Activated naive CD8-positive, alpha-beta T cell treated with anti-CD3 and anti-CD28 coated beads, Interleukin-2, amount 50 U/mL, for 24 hours (primary cell): ENCODE measurements around the gene PRELID3B.

Experiments
- ATAC-seq: fragments of 150-1000 bp; cut with Tn5 transposase; one replicate; pipeline ENCODE4 v1.10.0; 2021
- DNase-seq: peaks from one replicate; pipeline ENCODE4 v3.0.0; 2021
- H3K27ac Mint-ChIP-seq: one replicate; pipeline ENCODE4 v1.8.0; 2021; ENCODE audit warnings: mild to moderate bottlenecking, mixed read lengths
- H3K27me3 Mint-ChIP-seq: one replicate; pipeline ENCODE4 v1.8.0; 2021; ENCODE audit warnings: mixed read lengths
- H3K36me3 Mint-ChIP-seq: one replicate; pipeline ENCODE4 v1.8.0; 2021; ENCODE audit warnings: low read depth, mixed read lengths
- H3K4me1 Mint-ChIP-seq: one replicate; pipeline ENCODE4 v1.8.0; 2021; ENCODE audit warnings: mixed read lengths
- H3K4me3 Mint-ChIP-seq: one replicate; pipeline ENCODE4 v1.8.0; 2021; ENCODE audit warnings: mild to moderate bottlenecking, moderate library complexity, mixed read lengths
- H3K9me3 Mint-ChIP-seq: one replicate; pipeline ENCODE4 v1.8.0; 2021; ENCODE audit warnings: mixed read lengths

PRELID3B gene

DNA sequence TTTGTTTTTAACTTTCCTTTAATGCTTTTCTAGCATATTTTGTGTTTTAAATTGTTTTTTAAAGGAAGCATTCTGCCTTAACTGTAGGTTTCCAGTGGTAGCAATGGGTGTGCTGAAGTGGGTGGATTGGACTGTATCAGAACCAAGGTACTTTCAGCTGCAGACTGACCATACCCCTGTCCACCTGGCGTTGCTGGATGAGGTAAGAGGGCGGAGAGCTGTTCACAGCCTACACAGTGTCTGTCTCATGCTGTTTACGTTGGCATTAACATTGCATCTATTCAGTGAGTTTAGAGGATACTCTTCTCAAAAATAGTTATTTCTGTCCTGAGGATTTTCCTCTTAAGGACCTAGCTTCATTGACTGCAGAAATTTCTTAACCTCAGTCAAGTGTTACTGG, 49.7 kb downstream of the PRELID3B start:
- DNase-seq, result no peak

DNA sequence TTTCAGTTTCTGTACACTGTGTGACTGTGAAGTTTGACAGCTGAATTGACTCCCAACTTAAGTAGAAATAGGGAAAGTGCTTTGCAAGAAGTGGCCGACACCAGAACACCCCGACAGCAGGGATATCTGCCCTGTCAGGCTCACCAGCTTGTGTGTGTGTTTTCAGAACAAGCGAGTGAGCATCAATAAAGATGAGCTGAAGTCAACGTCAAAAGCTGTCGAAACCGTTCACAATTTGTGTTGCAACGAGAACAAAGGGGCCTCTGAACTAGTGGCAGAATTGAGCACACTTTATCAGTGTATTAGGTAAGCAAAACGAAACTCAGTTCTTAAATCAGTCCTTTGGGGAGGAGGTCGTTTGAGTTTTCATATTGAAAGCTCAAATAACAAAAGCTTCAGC, 50.9 kb downstream of the PRELID3B start:
- peaks cover 77% of the 10 kb centered on the region for H3K36me3 Mint-ChIP-seq
- no peak for DNase-seq
- H3K27ac Mint-ChIP-seq, result no peak overlapping the region
- H3K4me3 Mint-ChIP-seq, result no peak overlapping the region
- no peaks in the 10 kb centered on the region for H3K9me3 Mint-ChIP-seq
- ATAC-seq, result no peak
- H3K27me3 Mint-ChIP-seq, result no peaks in the 10 kb centered on the region
- H3K4me1 Mint-ChIP-seq, result peaks cover 2% of the 10 kb centered on the region

More for the DNA sequence above, 49.7 kb downstream of the PRELID3B start:
- Mint-ChIP-seq H3K36me3 (peaks cover 75% of the 10 kb centered on the region), H3K27ac (no peak overlapping the region), H3K4me1 (no peaks in the 10 kb centered on the region), H3K9me3 (no peaks in the 10 kb centered on the region), H3K4me3 (no peak overlapping the region), H3K27me3 (no peaks in the 10 kb centered on the region)
- ATAC-seq, result no peak

DNA sequence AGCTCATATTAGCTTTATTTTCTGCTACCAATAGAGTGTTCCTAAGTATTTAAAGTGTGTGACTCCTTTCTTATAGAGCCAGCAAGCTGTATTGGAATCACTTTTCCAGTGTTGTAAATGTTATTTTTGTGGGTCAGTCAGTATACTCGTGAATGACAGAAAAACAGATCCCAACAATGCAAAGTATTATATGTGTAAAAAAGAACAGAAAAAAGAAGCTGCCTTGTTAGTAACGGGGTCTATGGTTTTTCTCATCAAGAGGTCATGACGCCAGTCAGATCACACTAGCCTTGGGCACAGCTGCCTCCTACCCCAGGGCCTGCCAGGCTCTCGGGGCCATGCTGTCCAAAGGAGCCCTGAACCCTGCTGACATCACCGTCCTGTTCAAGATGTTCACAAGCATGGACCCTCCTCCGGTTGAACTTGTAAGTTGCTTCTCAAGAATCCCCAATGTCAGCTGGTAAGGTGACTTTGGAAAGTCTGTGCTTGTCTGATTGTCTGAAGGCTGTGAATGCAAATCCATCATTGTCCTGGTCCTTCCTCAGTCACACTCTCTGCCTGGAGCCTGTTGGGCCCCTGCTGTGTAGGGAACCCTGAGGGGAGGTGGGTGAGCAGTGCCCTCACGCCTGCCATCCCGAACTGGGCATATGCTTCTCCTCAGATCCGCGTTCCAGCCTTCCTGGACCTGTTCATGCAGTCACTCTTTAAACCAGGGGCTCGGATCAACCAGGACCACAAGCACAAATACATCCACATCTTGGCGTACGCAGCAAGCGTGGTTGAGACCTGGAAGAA, 51.7 kb downstream of the PRELID3B start:
- Mint-ChIP-seq H3K27me3 (no peaks in the 10 kb centered on the region), H3K27ac (no peak overlapping the region), H3K4me1 (peaks cover 7% of the 10 kb centered on the region), H3K9me3 (no peaks in the 10 kb centered on the region), H3K36me3 (peaks cover 75% of the 10 kb centered on the region), H3K4me3 (no peak overlapping the region)
- ATAC-seq (no peak), DNase-seq (no peak)

DNA sequence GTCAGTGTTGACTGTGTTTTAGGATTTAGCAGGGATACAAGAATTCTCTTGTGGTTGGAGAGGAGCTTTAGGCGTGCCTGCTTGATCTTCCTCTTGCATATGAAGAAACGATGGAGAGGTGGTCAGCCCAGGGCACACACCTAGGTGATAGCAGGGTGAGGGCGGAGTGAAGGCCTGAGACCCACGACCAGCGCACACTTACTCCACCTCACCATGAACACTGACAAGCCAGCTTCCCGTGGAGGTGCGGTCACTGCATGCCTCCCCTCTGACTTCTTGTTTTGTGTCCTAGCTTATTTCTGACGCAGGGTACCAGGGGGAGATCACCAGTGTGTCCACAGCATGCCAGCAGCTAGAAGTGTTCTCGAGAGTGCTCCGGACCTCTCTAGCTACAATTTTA, 53.4 kb downstream of the PRELID3B start:
- no peak for DNase-seq
- peaks cover 15% of the 10 kb centered on the region for H3K4me1 Mint-ChIP-seq
- H3K27me3 Mint-ChIP-seq, result no peaks in the 10 kb centered on the region
- no peak overlapping the region for H3K4me3 Mint-ChIP-seq
- no peak overlapping the region for H3K27ac Mint-ChIP-seq
- peaks cover 66% of the 10 kb centered on the region for H3K36me3 Mint-ChIP-seq
- H3K9me3 Mint-ChIP-seq, result no peaks in the 10 kb centered on the region
- ATAC-seq, result no peak

DNA sequence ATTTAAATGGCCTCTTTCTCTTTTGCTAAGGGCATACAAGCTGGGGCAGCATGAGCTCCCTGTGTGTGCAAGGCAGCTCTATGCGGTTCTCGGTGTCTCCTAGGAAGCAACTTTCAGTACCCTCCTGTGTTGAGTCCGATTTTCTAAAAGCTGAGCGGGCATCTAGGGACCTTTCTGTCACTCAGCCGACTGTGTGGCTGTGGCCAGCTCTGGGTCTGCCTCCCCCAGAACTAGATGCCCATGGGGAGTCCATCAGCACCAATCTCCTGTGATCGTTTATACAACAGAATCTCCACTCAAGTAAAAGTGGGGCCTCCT, 54.1 kb downstream of the PRELID3B start:
- DNase-seq (no peak), ATAC-seq (no peak)
- H3K4me1 Mint-ChIP-seq, result peaks cover 21% of the 10 kb centered on the region
- no peaks in the 10 kb centered on the region for H3K27me3 Mint-ChIP-seq
- H3K27ac Mint-ChIP-seq, result peak overlapping the region; percentile 13
- peaks cover 68% of the 10 kb centered on the region for H3K36me3 Mint-ChIP-seq
- H3K4me3 Mint-ChIP-seq, result no peak overlapping the region
- H3K9me3 Mint-ChIP-seq, result no peaks in the 10 kb centered on the region

DNA sequence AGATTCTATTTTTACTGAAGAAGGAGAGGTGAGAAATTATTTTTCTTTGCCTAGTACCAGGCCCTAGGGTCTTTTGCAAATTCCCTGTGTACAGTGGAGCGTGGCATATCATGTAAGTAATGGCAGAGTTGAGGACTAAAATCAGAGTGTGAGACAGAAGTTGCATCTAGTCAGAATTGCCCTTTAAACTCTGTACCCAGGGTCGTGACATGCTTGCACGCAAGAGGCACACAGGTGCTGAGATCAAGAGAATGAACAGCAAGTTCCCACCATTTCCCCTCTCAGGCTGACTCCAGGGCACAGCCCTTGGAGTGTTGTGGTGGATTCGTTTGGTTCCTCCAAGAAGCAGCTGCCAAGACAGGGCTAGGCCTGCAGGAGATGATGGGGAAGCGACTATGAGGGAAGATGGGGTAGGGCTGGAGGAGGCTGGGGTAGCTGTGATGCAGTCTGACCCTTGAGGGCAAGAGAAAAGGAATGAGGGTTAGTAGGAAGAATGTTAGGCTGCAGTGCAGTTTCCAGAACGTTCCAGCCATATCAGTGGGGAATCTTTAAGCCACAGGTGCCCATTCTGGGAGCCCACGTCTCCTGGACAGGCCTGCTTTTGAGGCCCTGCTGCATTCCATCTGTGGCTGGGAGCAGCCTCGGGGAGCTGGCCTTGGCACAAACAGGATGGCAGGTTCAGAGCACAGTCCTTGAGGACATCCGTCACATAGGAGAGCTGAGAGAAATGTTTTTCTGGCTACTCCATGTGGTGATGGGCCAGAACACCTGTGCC, 54.6 kb downstream of the PRELID3B start:
- Mint-ChIP-seq H3K4me3 (no peak overlapping the region), H3K27me3 (no peaks in the 10 kb centered on the region), H3K9me3 (no peaks in the 10 kb centered on the region), H3K4me1 (peaks cover 25% of the 10 kb centered on the region), H3K36me3 (peaks cover 66% of the 10 kb centered on the region), H3K27ac (no peak overlapping the region)
- DNase-seq (no peak), ATAC-seq (no peak)

DNA sequence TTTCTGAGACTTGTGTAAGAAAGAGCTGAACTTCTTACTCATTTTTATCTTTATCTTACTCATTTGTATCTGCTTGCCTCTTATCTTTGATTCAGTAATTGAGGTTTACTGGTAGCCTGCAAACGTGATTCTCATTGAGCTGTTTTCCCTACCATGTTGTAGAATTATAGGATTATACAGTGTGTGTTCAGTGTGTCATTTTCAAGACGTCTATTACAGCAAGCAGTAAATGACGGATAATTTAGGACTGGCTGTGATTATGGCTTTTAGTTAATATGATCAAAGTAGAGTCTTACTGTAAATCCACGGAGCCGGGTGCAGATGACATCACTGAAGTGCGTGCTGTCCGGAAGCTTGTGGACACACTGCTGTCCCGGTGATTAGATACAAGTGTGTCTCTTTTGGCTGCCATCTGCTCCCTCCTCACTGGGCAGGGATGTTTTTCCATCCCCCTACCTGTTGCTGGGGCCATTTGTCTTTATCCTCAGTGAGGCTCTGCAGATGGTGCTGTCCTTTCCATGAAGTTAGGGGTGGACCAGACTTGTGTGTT, 55.5 kb downstream of the PRELID3B start:
- no peaks in the 10 kb centered on the region for H3K27me3 Mint-ChIP-seq
- ATAC-seq, result no peak
- H3K9me3 Mint-ChIP-seq, result no peaks in the 10 kb centered on the region
- H3K27ac Mint-ChIP-seq, result no peak overlapping the region
- H3K4me1 Mint-ChIP-seq, result peaks cover 33% of the 10 kb centered on the region
- DNase-seq, result no peak
- H3K36me3 Mint-ChIP-seq, result peaks cover 65% of the 10 kb centered on the region
- H3K4me3 Mint-ChIP-seq, result no peak overlapping the region

DNA sequence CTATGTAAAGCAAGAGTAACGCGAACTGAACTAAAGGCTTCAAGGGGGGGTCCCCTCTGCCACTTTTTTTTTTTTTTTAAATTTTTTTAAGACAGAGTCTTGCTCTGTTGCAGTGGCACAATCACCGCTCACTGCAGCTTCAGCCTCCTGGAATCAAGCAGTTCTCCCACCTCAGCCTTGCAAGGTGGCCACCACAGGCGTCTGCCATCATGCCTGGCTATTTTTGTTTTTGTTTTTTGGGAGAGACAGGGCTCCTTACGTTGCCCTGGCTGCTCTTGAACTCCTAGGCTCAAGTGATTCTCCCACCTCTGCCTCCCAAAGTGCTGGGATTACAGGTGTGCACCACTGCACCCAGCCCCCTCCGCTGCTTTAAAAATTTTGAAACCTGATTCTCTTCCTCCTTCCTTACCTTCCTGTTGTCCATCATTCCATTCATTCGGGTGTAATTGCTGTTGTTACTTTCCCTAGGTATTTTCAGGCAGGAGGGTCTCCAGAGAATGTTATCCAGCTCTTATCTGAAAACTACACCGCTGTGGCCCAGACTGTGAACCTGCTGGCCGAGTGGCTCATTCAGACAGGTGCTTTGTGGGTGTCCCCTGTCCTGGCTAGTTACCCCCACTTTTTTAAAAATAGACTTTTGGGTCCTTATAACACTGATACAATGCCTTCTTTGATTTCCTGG, 56.2 kb downstream of the PRELID3B start:
- H3K27ac Mint-ChIP-seq, result no peak overlapping the region
- peaks cover 59% of the 10 kb centered on the region for H3K36me3 Mint-ChIP-seq
- DNase-seq (no peak), ATAC-seq (no peak)
- no peak overlapping the region for H3K4me3 Mint-ChIP-seq
- no peaks in the 10 kb centered on the region for H3K9me3 Mint-ChIP-seq
- no peaks in the 10 kb centered on the region for H3K27me3 Mint-ChIP-seq
- peaks cover 37% of the 10 kb centered on the region for H3K4me1 Mint-ChIP-seq

DNA sequence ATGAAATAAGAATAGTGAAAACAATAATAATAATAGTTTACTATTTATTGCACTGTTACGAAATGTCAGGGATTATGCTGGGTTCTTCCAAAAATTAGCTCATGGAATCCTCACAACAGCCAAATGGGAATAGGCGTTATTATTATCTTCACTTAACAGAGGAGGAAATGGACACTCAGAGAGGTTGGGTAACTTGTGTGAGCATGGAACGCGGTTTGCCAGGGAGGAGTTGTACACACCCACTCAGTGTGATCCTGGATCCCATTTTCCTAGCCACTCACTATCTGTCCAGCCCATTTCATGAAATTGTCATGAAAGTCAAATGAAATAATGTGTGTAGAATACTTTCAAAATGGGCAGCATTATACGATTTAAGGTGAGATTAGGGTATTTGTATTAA, 56.9 kb downstream of the PRELID3B start:
- Mint-ChIP-seq H3K4me1 (peaks cover 37% of the 10 kb centered on the region), H3K9me3 (no peaks in the 10 kb centered on the region), H3K4me3 (no peak overlapping the region), H3K27ac (peak overlapping the region; percentile 42), H3K36me3 (peaks cover 54% of the 10 kb centered on the region), H3K27me3 (no peaks in the 10 kb centered on the region)
- no peak for DNase-seq
- no peak for ATAC-seq

DNA sequence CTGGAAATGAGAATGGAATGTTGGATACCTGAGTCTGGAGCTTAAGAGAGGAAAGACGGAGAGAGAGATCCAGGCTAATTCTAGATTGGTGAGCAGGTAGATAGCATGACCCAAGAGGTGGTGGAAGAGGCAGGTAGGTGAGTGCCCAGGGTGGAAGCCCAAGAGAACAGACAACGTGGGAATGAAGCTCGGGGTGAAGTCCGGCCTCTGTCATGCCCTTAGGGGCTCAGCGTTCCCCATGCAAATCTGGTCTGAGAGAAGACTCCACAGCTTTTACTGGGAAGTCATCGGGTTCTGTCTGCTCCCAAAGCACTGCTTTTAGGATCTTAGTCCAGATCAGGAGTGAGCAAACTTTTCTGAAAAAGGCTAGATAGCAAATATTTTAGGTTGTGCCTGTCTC, 57.9 kb downstream of the PRELID3B start:
- peaks cover 49% of the 10 kb centered on the region for H3K36me3 Mint-ChIP-seq
- H3K27ac Mint-ChIP-seq, result peak overlapping the region; percentile 24
- DNase-seq, result no peak
- no peak overlapping the region for H3K4me3 Mint-ChIP-seq
- peaks cover 37% of the 10 kb centered on the region for H3K4me1 Mint-ChIP-seq
- no peak for ATAC-seq
- H3K27me3 Mint-ChIP-seq, result no peaks in the 10 kb centered on the region
- H3K9me3 Mint-ChIP-seq, result no peaks in the 10 kb centered on the region
